H9 (cell line): ENCODE measurements around the gene CCDC40. TPM values are rescaled to one million over a fixed set of nuclear protein-coding genes. Genes with fewer than 3 reads are reported as not detected.

Experiments used
- DNase-seq: peaks from one replicate; pipeline ENCODE4 v3.0.0-alpha.2; 2017
- H2AFZ ChIP-seq: one replicate; pipeline ENCODE4 v1.6.1; 2013; ENCODE audit warnings: mild to moderate bottlenecking, low read length, control low read depth, moderate library complexity
- H2AK5ac ChIP-seq: 2 replicates; pipeline ENCODE4 v1.6.1; 2013; ENCODE audit warnings: low read length, control low read depth, mixed read lengths; ENCODE audit not compliant: insufficient read length
- H2BK120ac ChIP-seq: one replicate; pipeline ENCODE4 v1.6.1; 2013; ENCODE audit warnings: low read depth, mild to moderate bottlenecking, low read length, control low read depth, inconsistent platforms; ENCODE audit not compliant: poor library complexity, severe bottlenecking
- H2BK12ac ChIP-seq: 2 replicates; pipeline ENCODE4 v1.6.1; 2013; ENCODE audit warnings: low read length, control low read depth, mixed read lengths, low read depth; ENCODE audit not compliant: insufficient read length
- H2BK15ac ChIP-seq: 2 replicates; pipeline ENCODE4 v1.6.1; 2013; ENCODE audit warnings: low read depth, low read length, control low read depth
- H2BK20ac ChIP-seq: one replicate; pipeline ENCODE4 v1.6.1; 2013; ENCODE audit warnings: low read depth, mild to moderate bottlenecking, low read length, control low read depth, inconsistent platforms; ENCODE audit not compliant: poor library complexity, severe bottlenecking
- H2BK5ac ChIP-seq: 2 replicates; pipeline ENCODE4 v1.6.1; 2013; ENCODE audit warnings: low read length, control low read depth, mixed read lengths; ENCODE audit not compliant: insufficient read length
- H3K14ac ChIP-seq: 2 replicates; pipeline ENCODE4 v1.6.1; 2013; ENCODE audit warnings: low read length, control low read depth; ENCODE audit not compliant: insufficient read depth
- H3K18ac ChIP-seq: 2 replicates; pipeline ENCODE4 v1.6.1; 2013; ENCODE audit warnings: low read depth, mild to moderate bottlenecking, mixed read lengths, low read length, control low read depth; ENCODE audit not compliant: insufficient read length
- H3K23ac ChIP-seq: 2 replicates; pipeline ENCODE4 v1.6.1; 2013; ENCODE audit warnings: low read length, control low read depth, mixed read lengths, low read depth; ENCODE audit not compliant: insufficient read length
- H3K23me2 ChIP-seq: 2 replicates; pipeline ENCODE4 v1.6.1; 2013; ENCODE audit warnings: low read depth, mild to moderate bottlenecking, mixed read lengths, low read length, control low read depth; ENCODE audit not compliant: insufficient read length, poor library complexity, severe bottlenecking
- H3K27ac ChIP-seq: 2 replicates; pipeline ENCODE4 v1.5.1; 2013; ENCODE audit warnings: low read length, control low read depth, mixed read lengths, low read depth; ENCODE audit not compliant: insufficient read length
- H3K27me3 ChIP-seq: 2 replicates; pipeline ENCODE4 v1.6.1; 2013; ENCODE audit warnings: low read length, control low read depth, inconsistent platforms; ENCODE audit not compliant: insufficient read depth
- H3K4ac ChIP-seq: 2 replicates; pipeline ENCODE4 v1.6.1; 2013; ENCODE audit warnings: low read depth, mild to moderate bottlenecking, control low read depth, inconsistent platforms, low read length, moderate library complexity
- H3K4me1 ChIP-seq: 2 replicates; pipeline ENCODE4 v1.6.1; 2013; ENCODE audit warnings: low read length, control low read depth, inconsistent platforms; ENCODE audit not compliant: insufficient read depth
- H3K4me2 ChIP-seq: 2 replicates; pipeline ENCODE4 v1.6.1; 2013; ENCODE audit warnings: low read length, control low read depth, mixed read lengths; ENCODE audit not compliant: insufficient read length, insufficient read depth
- H3K56ac ChIP-seq: 2 replicates; pipeline ENCODE4 v1.6.1; 2013; ENCODE audit warnings: low read depth, mild to moderate bottlenecking, mixed read lengths, low read length, control low read depth; ENCODE audit not compliant: insufficient read length
- H3K79me1 ChIP-seq: 2 replicates; pipeline ENCODE4 v1.6.1; 2013; ENCODE audit warnings: low read depth, mild to moderate bottlenecking, moderate library complexity, low read length, control low read depth, inconsistent platforms; ENCODE audit not compliant: insufficient read depth, poor library complexity, severe bottlenecking
- H3K79me2 ChIP-seq: 2 replicates; pipeline ENCODE4 v1.6.1; 2013; ENCODE audit warnings: low read length, control low read depth, inconsistent platforms; ENCODE audit not compliant: insufficient read depth
- H3K9ac ChIP-seq: 2 replicates; pipeline ENCODE4 v1.6.1; 2013; ENCODE audit warnings: low read length, control low read depth, mixed read lengths; ENCODE audit not compliant: insufficient read length; ENCODE audit errors: extremely low read depth
- H3K9me3 ChIP-seq: one replicate; pipeline ENCODE4 v1.6.1; 2013; ENCODE audit warnings: low read depth, low read length, inconsistent platforms; ENCODE audit not compliant: control insufficient read depth
- H3T11ph ChIP-seq: one replicate; pipeline ENCODE4 v1.6.1; 2013; ENCODE audit warnings: mild to moderate bottlenecking, low read length, control low read depth, inconsistent platforms
- H4K20me1 ChIP-seq: one replicate; pipeline ENCODE4 v1.6.1; 2013; ENCODE audit not compliant: control insufficient read depth, insufficient read length, insufficient read depth
- H4K5ac ChIP-seq: 2 replicates; pipeline ENCODE4 v1.6.1; 2013; ENCODE audit warnings: low read depth, mild to moderate bottlenecking, mixed read lengths, low read length, control low read depth; ENCODE audit not compliant: insufficient read length
- H4K8ac ChIP-seq: replicated peaks from 2 replicates; pipeline ENCODE4 v1.6.1; 2013; ENCODE audit warnings: low read length, control low read depth, mixed read lengths, low read depth; ENCODE audit not compliant: insufficient read length
- H4K91ac ChIP-seq: 2 replicates; pipeline ENCODE4 v1.6.1; 2013; ENCODE audit warnings: low read depth, mild to moderate bottlenecking, moderate library complexity, mixed read lengths, low read length, control low read depth; ENCODE audit not compliant: insufficient read length
- H3K27ac Mint-ChIP-seq, 3 experiments: 2 replicates in 2 of 3; 3 replicates in 1 of 3; pipeline ENCODE4 v1.8.0; 2020 to 2021; ENCODE audit warnings: mixed read lengths in 3 of 3, mild to moderate bottlenecking in 1 of 3, moderate library complexity in 1 of 3
- H3K27me3 Mint-ChIP-seq: 2 replicates; pipeline ENCODE4 v1.8.0; 2021; ENCODE audit warnings: low read depth, mild to moderate bottlenecking, moderate library complexity, mixed read lengths
- H3K36me3 Mint-ChIP-seq, 3 experiments: 2 replicates in 2 of 3; 3 replicates in 1 of 3; pipeline ENCODE4 v1.8.0; 2020 to 2021; ENCODE audit warnings: low read depth in 3 of 3, mixed read lengths in 3 of 3; ENCODE audit not compliant: insufficient read depth in 1 of 3
- H3K4me1 Mint-ChIP-seq, 2 experiments: 2 replicates each; pipeline ENCODE4 v1.8.0; 2020; ENCODE audit warnings: mixed read lengths in 2 of 2
- H3K4me3 Mint-ChIP-seq, 2 experiments: 2 replicates in 1 of 2; 3 replicates in 1 of 2; pipeline ENCODE4 v1.8.0; 2020 to 2021; ENCODE audit warnings: mild to moderate bottlenecking in 2 of 2, mixed read lengths in 2 of 2, moderate library complexity in 1 of 2
- H3K9me3 Mint-ChIP-seq, 2 experiments: 2 replicates in 1 of 2; 3 replicates in 1 of 2; pipeline ENCODE4 v1.8.0; 2020; ENCODE audit warnings: mild to moderate bottlenecking in 2 of 2, mixed read lengths in 2 of 2, moderate library complexity in 1 of 2
- CTCF ChIP-seq: fragments of 200-600 bp; sonication (generic); conservative IDR thresholded peaks from 3 replicates; pipeline ENCODE4 v1.8.0; 2021; ENCODE audit warnings: antibody characterized with exemption, mild to moderate bottlenecking
- WGBS: extraction: QIAGEN DNeasy Blood & Tissue Kit; methylation state at CpG from one replicate; pipeline ENCODE4 v1.1.7; 2013; ENCODE audit warnings: missing lambda C conversion rate, low lambda C conversion rate, mixed read lengths; ENCODE audit not compliant: insufficient read length; ENCODE audit errors: extremely low coverage; 5-methylcytosine and 5-hydroxymethylcytosine counted together
- total RNA-seq: library from RNA; stranded (reverse); gene quantifications from 2 replicates; pipeline ENCODE4 v1.2.1, GENCODE V29; 2021

CCDC40 gene
- total RNA-seq, 1 experiment from 2014 or later, result 8.9 TPM

GRCh38 chr17:80119271-80119791 lies 82.9 kb downstream of the CCDC40 start:
- no peak overlapping the region for H3K4ac ChIP-seq
- H4K20me1 ChIP-seq, result no peaks in the 10 kb centered on the region
- no peak overlapping the region for H2BK15ac ChIP-seq
- H3K79me2 ChIP-seq, result no peaks in the 10 kb centered on the region
- H3K4me1 ChIP-seq, result peaks cover 3% of the 10 kb centered on the region; the same call in 1 of the 2 replicates
- Mint-ChIP-seq H3K36me3 (peaks cover 0 to 34% (median 5%) of the 10 kb centered on the region in 3 experiments; a peak in 4 of 7 replicates), H3K9me3 (peaks cover 0 to 7% of the 10 kb centered on the region in 2 experiments; a peak in 1 of 5 replicates), H3K4me1 (peaks cover 7 to 23% of the 10 kb centered on the region in 2 experiments), H3K27ac (peak overlapping the region in 1 of 3 experiments; percentile 82; a peak in 2 of 7 replicates), H3K4me3 (no peak overlapping the region), H3K27me3 (no peaks in the 10 kb centered on the region)
- no peak overlapping the region for H2BK120ac ChIP-seq
- no peak overlapping the region for H4K91ac ChIP-seq
- no peaks in the 10 kb centered on the region for H3K9me3 ChIP-seq
- no peak overlapping the region for H4K8ac ChIP-seq
- H3K9ac ChIP-seq, result no peak overlapping the region
- no peak overlapping the region for H3K56ac ChIP-seq
- no peaks in the 10 kb centered on the region for H3K79me1 ChIP-seq
- H3T11ph ChIP-seq, result no peak overlapping the region
- no peak overlapping the region for H3K27ac ChIP-seq
- no peaks in the 10 kb centered on the region for H3K23me2 ChIP-seq
- no peaks in the 10 kb centered on the region for H3K27me3 ChIP-seq
- no peak overlapping the region for H3K18ac ChIP-seq
- WGBS, result no CpG with 5 or more reads among the region's 24 CpGs
- TF ChIP-seq CTCF, result no peak
- no peak overlapping the region for H3K23ac ChIP-seq
- DNase-seq, result peak; percentile 30
- H4K5ac ChIP-seq, result no peak overlapping the region
- no peak overlapping the region for H2AK5ac ChIP-seq
- H3K4me2 ChIP-seq, result no peak overlapping the region
- H3K14ac ChIP-seq, result no peak overlapping the region
- H2BK5ac ChIP-seq, result no peak overlapping the region
- no peak overlapping the region for H2BK20ac ChIP-seq
- no peak overlapping the region for H2BK12ac ChIP-seq
- no peak overlapping the region for H2AFZ ChIP-seq
